Osteoblast (primary cell): ENCODE results near the gene ZNRD2. TPM values are rescaled to one million over a fixed set of nuclear protein-coding genes. Genes with fewer than 3 reads are reported as not detected.

Source experiments
- DNase-seq: peaks from one replicate; pipeline ENCODE4 v3.0.0; 2011; ENCODE audit warnings: low spot score, mixed read lengths; ENCODE audit not compliant: insufficient read length; ENCODE audit errors: missing footprints
- H2AFZ ChIP-seq: 2 replicates; pipeline ENCODE4 v1.6.0; 2011; ENCODE audit warnings: mild to moderate bottlenecking, low read length
- H3K27ac ChIP-seq: 2 replicates; pipeline ENCODE4 v1.5.1; 2011; ENCODE audit warnings: mild to moderate bottlenecking, low read depth, low read length, moderate library complexity
- H3K27me3 ChIP-seq: 2 replicates; pipeline ENCODE4 v1.6.0; 2012; ENCODE audit warnings: mild to moderate bottlenecking, control low read depth, inconsistent platforms, low read length, moderate library complexity; ENCODE audit not compliant: insufficient read depth
- H3K36me3 ChIP-seq: 2 replicates; pipeline ENCODE4 v1.5.1; 2011; ENCODE audit warnings: mild to moderate bottlenecking, low read length, control low read depth, moderate library complexity; ENCODE audit not compliant: insufficient read depth
- H3K4me1 ChIP-seq: 2 replicates; pipeline ENCODE4 v1.5.1; 2011; ENCODE audit warnings: mild to moderate bottlenecking, low read length, control low read depth, moderate library complexity; ENCODE audit not compliant: insufficient read depth
- H3K4me2 ChIP-seq: 2 replicates; pipeline ENCODE4 v1.6.0; 2011; ENCODE audit warnings: mild to moderate bottlenecking, low read length; ENCODE audit not compliant: insufficient read depth
- H3K4me3 ChIP-seq: fragments of 200-600 bp; sonication (generic); 3 replicates; pipeline ENCODE4 v1.5.1; 2012; ENCODE audit warnings: mild to moderate bottlenecking, low read length, inconsistent platforms; ENCODE audit not compliant: insufficient read depth
- H3K79me2 ChIP-seq: 2 replicates; pipeline ENCODE4 v1.6.0; 2012; ENCODE audit warnings: mild to moderate bottlenecking, low read length, control low read depth, inconsistent platforms; ENCODE audit not compliant: insufficient read depth
- H3K9me3 ChIP-seq: 2 replicates; pipeline ENCODE4 v1.5.1; 2011; ENCODE audit warnings: low read depth, low read length, control low read depth
- H4K20me1 ChIP-seq: 2 replicates; pipeline ENCODE4 v1.6.0; 2012; ENCODE audit warnings: mild to moderate bottlenecking, low read length, control low read depth; ENCODE audit not compliant: insufficient read depth
- total RNA-seq: library from RNA; depleted of rRNA; stranded (reverse); fragments of >200 nt; gene quantifications from 2 replicates; pipeline ENCODE4 v1.2.3, GENCODE V29; 2012
- TF ChIP-seq, protein P1 (sequence below): IDR thresholded peaks from 2 replicates; pipeline ENCODE4 v1.5.1; 2011; ENCODE audit warnings: mild to moderate bottlenecking, low read depth, low read length, moderate library complexity; ENCODE audit errors: extremely low read depth

Gene ZNRD2
- total RNA-seq, 1 donor, result 42.3 TPM

DNA sequence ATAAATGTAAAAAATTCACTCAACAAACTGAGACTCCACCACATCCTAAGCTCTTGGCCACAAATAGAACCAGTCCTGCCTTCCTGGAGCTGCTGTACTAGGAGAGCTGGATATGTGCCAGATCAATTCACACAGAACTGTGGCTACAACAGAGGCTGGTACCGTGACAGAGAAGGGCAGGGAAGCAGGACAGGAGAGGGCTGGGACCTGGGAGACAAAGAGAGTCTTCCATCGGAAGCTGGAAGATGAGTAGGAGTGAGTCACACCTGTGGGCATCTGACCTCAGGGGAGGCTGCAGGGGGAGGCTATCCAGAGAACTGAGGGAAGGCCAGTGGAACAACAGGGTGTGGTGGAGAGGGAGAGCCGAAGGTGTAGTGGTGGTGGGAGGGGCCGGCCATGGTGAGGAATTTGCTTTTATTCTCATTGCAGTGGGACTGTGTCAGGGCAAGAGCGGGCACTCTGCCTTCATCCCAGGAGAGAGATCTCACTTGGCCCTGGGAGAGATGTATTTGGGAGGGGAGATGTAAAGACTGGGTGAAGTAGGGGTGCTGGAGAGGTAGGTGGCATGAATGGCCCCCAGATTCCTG lies 10.2 kb upstream of the ZNRD2 start:
- no peaks in the 10 kb centered on the region for H3K27me3 ChIP-seq
- TF ChIP-seq, protein P1, sequence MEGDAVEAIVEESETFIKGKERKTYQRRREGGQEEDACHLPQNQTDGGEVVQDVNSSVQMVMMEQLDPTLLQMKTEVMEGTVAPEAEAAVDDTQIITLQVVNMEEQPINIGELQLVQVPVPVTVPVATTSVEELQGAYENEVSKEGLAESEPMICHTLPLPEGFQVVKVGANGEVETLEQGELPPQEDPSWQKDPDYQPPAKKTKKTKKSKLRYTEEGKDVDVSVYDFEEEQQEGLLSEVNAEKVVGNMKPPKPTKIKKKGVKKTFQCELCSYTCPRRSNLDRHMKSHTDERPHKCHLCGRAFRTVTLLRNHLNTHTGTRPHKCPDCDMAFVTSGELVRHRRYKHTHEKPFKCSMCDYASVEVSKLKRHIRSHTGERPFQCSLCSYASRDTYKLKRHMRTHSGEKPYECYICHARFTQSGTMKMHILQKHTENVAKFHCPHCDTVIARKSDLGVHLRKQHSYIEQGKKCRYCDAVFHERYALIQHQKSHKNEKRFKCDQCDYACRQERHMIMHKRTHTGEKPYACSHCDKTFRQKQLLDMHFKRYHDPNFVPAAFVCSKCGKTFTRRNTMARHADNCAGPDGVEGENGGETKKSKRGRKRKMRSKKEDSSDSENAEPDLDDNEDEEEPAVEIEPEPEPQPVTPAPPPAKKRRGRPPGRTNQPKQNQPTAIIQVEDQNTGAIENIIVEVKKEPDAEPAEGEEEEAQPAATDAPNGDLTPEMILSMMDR, result no peak
- peak; percentile 96 for DNase-seq
- H3K79me2 ChIP-seq, result peaks cover 24% of the 10 kb centered on the region
- H3K4me3 ChIP-seq, result no peak overlapping the region
- H3K27ac ChIP-seq, result peak overlapping the region; percentile 86
- no peaks in the 10 kb centered on the region for H3K36me3 ChIP-seq
- H4K20me1 ChIP-seq, result peaks cover 10% of the 10 kb centered on the region
- H3K9me3 ChIP-seq, result no peaks in the 10 kb centered on the region
- H3K4me1 ChIP-seq, result peaks cover 54% of the 10 kb centered on the region
- H3K4me2 ChIP-seq, result peak overlapping the region; percentile 47
- no peak overlapping the region for H2AFZ ChIP-seq

DNA sequence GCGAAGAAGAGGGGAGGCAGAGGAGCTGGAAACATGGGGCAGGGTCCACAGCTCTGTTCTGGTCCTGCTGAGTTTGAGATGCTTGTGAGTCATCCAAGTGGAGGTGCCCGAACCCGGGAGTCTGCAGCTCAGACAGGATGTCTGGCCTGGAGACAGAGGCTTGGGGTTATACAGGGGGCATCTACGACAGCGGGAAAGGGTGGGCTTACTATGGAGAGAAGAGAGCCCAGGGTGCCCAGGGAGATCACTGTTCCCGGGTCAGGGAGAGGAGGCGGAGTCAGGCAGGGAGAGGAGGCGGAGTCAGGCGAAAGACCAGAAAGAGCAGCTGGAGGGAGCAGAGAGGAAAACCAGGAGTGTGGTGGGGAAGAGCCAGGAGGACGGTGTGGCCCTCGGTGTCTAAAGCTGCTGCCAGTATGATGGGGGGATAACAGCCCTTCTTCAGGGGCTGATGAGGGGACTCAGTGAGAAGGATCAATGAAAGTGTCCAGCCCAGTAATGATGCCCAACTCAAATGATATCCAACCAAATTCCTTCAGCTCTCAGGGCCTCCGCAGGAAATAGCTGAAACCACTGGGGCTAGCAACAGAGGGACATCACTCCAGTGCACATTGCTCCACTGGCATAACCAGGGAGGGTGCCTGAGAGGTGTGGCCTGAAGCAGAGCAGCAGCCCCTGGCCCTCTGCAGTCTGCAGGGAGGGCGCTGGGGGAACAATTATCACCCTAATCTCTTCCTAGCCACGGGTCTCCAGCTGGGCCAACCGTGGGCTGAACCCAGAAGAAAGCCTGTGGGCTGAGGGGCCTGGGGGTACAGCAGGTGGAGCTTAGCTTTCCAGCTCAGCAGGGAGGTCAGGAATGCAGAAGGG lies 9.5 kb upstream of the ZNRD2 start:
- Histone ChIP-seq H3K4me3 (no peak overlapping the region), H3K4me2 (peak overlapping the region; percentile 47), H3K79me2 (peaks cover 17% of the 10 kb centered on the region), H3K27me3 (no peaks in the 10 kb centered on the region), H4K20me1 (peaks cover 3% of the 10 kb centered on the region), H2AFZ (peak overlapping the region; percentile 77), H3K27ac (peak overlapping the region; percentile 86), H3K9me3 (no peaks in the 10 kb centered on the region), H3K4me1 (peaks cover 53% of the 10 kb centered on the region), H3K36me3 (no peaks in the 10 kb centered on the region)
- TF ChIP-seq, protein P1, result no peak
- DNase-seq, result peak; percentile 94

DNA sequence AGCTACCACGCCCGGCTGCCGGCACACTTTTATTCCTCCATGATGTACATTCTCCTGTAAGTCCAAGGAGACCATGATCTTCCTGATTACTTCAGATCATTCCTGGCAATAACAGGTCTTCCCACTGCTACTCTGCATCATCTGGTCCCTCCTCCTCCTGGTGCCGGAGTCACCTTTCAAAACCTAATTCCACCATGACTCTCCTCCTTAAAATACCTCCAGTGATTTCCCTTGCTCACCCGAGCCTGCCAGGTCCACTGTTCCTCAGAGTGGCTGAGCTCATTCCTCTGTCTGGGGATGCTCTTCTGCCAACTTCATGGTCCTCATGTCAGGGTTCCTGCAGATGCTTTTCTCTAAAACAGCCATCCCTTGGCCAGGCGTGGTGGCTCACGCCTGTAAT lies 8.3 kb upstream of the ZNRD2 start:
- no peak overlapping the region for H3K27ac ChIP-seq
- H3K36me3 ChIP-seq, result no peaks in the 10 kb centered on the region
- no peak for DNase-seq
- H3K27me3 ChIP-seq, result no peaks in the 10 kb centered on the region
- no peak overlapping the region for H3K4me3 ChIP-seq
- peaks cover 49% of the 10 kb centered on the region for H3K4me1 ChIP-seq
- no peaks in the 10 kb centered on the region for H3K9me3 ChIP-seq
- no peak overlapping the region for H3K4me2 ChIP-seq
- no peak overlapping the region for H2AFZ ChIP-seq
- no peaks in the 10 kb centered on the region for H4K20me1 ChIP-seq
- TF ChIP-seq, protein P1, result no peak
- H3K79me2 ChIP-seq, result peaks cover 12% of the 10 kb centered on the region

DNA sequence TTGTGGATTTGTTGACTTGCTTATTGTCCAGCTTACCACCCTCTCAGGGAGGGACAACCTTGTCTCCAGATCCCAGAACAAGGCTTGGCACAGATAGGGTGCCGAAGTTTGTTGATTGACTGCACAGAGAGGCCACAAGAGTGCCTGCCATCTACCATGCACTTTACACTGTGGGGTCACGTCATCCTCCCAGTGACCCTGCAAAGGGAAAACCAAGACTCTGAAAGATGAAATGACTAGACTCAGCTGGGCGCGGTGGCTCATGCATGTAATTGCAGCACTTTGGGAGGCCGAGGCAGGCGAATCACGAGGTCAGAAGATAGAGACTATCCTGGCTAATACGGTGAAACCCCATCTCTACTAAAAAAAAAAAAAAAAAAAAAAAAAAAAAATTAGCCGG lies 7.5 kb upstream of the ZNRD2 start:
- no peaks in the 10 kb centered on the region for H3K9me3 ChIP-seq
- H2AFZ ChIP-seq, result no peak overlapping the region
- no peaks in the 10 kb centered on the region for H3K27me3 ChIP-seq
- peaks cover 49% of the 10 kb centered on the region for H3K4me1 ChIP-seq
- no peak overlapping the region for H3K27ac ChIP-seq
- no peaks in the 10 kb centered on the region for H4K20me1 ChIP-seq
- H3K79me2 ChIP-seq, result peaks cover 9% of the 10 kb centered on the region
- H3K36me3 ChIP-seq, result no peaks in the 10 kb centered on the region
- DNase-seq, result no peak
- H3K4me3 ChIP-seq, result no peak overlapping the region
- TF ChIP-seq, protein P1, result no peak
- H3K4me2 ChIP-seq, result no peak overlapping the region
